AG09319 (cell line): ENCODE data around the gene KIRREL2.
"Not testable (repeated sequence)": the region's sequence is repeated elsewhere in the genome, so short reads cannot be mapped to it uniquely, and the experiment has no call there.

ENCODE experiments used
- DNase-seq: peaks from one replicate; pipeline ENCODE4 v3.0.0-alpha.2; 2010; ENCODE audit warnings: low read depth; ENCODE audit errors: extremely low read depth
- CTCF ChIP-seq: IDR thresholded peaks from 2 replicates; pipeline ENCODE4 v1.5.1; 2011; ENCODE audit warnings: low read depth, mild to moderate bottlenecking, inconsistent platforms, low read length, moderate library complexity

KIRREL2 gene

GRCh38 chr19:35908010-35908441 is 51.3 kb downstream of the KIRREL2 start, which contains the start of gene TYROBP:
TYROBP (minus strand) TSS chr19:35908295; CDS start chr19:35908228, 67 bp downstream.
- no peak for TF ChIP-seq CTCF
- no peak for DNase-seq

GRCh38 chr19:35908973-35909683 is 52.4 kb downstream of the KIRREL2 start:
- DNase-seq, result no peak
- no peak for TF ChIP-seq CTCF

- TF ChIP-seq CTCF, result no peak
- no peak for DNase-seq
Measured at GRCh38 chr19:35909684-35910035, 52.9 kb downstream of the KIRREL2 start.

- not testable (repeated sequence) for DNase-seq
Measured at GRCh38 chr19:35910355-35910754, 53.6 kb downstream of the KIRREL2 start.

GRCh38 chr19:35911173-35911572 is 54.5 kb downstream of the KIRREL2 start:
- TF ChIP-seq CTCF, result no peak
- DNase-seq, result no peak

- TF ChIP-seq CTCF, result no peak
- no peak for DNase-seq
Measured at GRCh38 chr19:35911790-35912189, 55.1 kb downstream of the KIRREL2 start.

GRCh38 chr19:35913589-35913988 is 56.9 kb downstream of the KIRREL2 start:
- no peak for TF ChIP-seq CTCF
- no peak for DNase-seq

- no peak for TF ChIP-seq CTCF
- no peak for DNase-seq
Measured at GRCh38 chr19:35915443-35915842, 58.7 kb downstream of the KIRREL2 start.
